COLO668 (cell line): Measurements from ENCODE around the gene AGAP3.
A peak's percentile ranks its signal among the peaks of the same experiment; 100 is the strongest.

ENCODE experiments used
- DNase-seq: peaks from one replicate; lab custom pipeline; 2025; ENCODE audit not compliant: unreplicated experiment; lab: John Stamatoyannopoulos, UW

AGAP3 gene

GRCh38 chr7:151057989-151058780 lies 28.1 kb upstream of the AGAP3 start:
- DNase-seq, result peak; percentile 98

- peak; percentile 29 for DNase-seq
Observed at GRCh38 chr7:151058781-151059366, 27.4 kb upstream of the AGAP3 start.

- peak; percentile 89 for DNase-seq
Observed at GRCh38 chr7:151059367-151060112, 26.7 kb upstream of the AGAP3 start, which contains the start of gene SLC4A2. SLC4A2 (plus strand) TSS chr7:151059589; CDS start chr7:151061988, 2,399 bp downstream.

DNA sequence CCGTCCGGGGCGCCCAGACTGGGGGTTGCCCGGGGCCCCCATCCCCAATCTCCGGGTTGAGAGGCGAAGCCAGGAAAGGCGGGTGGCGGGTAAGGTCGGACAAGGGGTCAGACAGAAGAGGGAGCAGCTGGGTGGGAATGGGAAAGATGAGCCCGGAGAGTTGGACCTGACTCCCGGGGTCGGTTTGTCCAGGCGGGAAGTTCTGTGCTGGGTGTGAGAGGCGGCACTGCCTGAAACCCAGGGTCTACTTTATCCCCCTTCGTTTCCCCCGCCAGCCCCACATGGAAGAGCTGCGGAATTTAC lies 26.2 kb upstream of the AGAP3 start:
- DNase-seq, result no peak

DNA sequence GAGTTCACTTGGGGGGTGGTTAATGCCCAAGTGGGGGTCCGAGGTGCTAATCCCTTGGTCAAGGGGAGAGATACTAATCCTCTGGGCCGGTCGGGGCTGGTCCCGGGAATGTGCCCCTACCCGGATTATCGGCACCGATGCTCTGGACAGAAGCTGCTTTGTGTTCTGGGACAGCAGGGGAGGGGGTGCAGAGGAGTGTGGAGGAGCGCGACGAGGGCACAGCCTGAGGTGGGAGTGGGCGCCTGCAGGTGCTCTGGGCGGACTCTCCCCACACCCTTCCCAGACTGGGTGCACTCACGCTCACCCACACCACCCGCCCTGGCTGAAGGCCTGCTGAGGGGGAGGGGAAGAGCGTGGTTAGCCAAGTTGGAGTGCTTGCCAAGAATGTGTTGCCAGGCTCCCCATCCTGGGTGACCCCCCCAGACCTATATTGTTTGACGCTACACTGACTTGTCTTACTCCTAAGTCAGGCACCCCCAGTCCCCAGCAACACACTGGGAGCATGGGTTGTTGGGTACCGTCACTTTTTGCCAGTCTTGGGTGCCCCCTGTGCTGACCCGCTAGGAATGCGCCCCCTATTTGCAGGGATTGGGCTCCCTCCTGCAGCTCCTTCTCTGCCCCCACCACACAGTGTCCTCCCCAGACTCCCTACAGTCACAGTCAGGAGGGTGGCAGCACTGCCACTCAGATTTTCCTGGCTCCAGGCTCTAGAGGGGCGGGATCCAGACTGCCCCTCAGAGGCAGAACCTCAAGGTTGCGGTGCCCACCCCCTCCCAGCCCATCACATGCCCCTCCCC lies 25.7 kb upstream of the AGAP3 start:
- DNase-seq, result peak; percentile 49

- peak; percentile 24 for DNase-seq
Observed at GRCh38 chr7:151061213-151062110, 24.8 kb upstream of the AGAP3 start.

DNA sequence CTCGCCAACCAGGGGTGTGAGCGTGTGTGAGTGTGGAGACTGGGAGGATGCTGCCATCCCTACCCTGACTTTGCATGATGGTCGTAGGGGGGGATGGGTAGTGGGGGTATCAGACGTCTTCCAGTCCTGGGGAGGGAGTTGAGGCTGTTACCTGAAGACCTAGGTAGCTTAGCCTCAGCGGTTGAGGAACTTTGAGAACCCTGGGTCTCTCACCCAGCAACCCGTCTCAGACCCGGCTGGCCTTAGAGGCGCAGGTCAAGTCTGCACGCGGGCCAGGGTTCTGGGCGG lies 24.2 kb upstream of the AGAP3 start:
- no peak for DNase-seq

DNA sequence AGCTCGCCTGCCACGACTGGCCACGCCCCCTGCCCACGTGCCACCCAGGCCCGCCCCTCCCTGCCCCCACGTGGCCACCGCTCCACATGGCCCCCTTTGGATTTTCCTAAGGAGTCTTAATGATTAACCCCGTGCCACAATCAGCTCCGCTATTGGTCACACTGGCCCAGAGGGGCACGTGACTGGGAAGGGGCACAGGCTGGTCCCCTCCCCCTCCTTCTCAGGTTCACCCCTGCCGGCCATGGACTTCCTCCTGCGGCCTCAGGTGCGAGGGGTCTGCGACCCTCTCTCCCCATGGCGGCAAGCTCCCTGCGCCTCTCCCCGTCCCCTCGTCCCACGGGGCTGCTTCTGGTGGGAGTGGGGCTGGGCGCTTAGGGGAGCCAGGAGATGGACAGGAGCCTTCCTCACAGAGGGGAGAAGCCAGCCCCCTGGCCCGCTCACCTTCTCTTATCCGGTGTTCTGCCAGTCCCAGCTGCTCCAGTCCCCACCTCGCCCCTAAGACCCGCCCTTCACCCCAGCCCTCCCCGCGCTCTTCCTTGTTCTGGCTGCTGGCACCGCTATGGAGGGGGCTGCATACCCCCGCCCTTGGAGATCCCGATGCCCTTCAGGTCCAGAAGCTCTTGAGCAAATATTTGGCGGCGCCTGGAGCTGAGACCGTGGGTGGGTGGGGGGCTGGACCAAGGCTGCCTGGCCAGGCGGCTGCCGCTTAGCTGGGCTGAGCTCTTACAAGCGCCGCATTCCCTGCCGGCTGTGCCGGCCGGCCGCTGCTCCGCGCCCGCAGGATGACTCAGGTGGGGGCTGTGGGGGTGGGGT lies 23.7 kb upstream of the AGAP3 start:
- peak; percentile 96 for DNase-seq

DNA sequence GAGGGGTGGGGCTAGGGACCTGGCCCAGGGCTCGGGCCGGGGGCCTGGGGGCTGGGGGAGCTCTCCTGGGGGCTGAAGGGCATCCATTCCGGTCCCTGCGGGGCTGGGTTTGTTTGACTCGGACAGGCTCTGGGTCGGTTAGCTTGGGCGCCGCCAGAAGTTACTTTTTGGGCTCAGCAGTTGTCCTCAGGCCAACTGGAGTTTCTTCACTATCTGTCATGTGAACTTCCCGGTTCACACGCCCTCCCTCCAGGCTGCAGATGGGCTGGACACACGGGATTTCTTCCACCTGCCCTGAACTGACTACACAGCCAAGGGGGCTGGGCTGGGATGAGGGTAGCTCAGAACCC lies 23.1 kb upstream of the AGAP3 start:
- DNase-seq, result peak; percentile 22

DNA sequence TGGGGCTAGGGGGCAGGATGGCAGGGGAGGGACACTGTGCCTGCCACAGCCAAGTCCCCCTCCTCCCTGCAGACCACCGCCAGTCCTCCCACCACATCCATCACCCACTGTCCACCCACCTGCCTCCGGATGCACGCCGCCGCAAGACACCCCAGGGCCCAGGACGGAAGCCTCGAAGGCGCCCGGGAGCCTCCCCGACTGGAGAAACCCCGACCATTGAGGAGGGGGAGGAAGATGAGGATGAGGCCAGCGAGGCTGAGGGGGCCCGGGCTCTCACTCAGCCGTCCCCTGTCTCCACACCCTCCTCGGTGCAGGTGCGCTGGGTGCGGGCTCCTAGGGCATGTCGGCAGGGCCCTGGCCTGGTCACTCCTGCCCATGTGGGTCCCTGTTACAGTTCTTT lies 21.8 kb upstream of the AGAP3 start:
- no peak for DNase-seq

GRCh38 chr7:151064993-151065392 lies 21.3 kb upstream of the AGAP3 start:
- DNase-seq, result no peak

DNA sequence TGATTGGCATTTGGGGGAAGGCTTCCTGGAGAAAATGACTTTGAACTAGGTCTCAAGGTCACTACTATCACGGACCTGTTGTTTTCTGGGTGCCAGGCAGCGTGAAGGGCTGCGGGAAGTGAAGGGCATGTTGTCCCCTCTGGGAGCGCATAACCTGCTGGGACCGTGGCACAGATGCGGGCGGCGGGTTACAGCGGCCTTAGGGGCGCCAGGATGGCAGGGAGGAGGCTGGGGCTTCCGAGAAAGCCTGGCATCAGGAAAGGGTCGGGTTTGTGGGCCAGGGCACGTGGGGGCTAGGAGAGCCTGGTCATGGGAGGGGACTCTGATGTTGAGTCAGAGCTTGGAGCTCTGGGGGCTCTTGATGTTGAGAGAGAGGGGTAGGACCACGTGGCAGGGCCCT lies 20.8 kb upstream of the AGAP3 start:
- DNase-seq, result no peak

DNA sequence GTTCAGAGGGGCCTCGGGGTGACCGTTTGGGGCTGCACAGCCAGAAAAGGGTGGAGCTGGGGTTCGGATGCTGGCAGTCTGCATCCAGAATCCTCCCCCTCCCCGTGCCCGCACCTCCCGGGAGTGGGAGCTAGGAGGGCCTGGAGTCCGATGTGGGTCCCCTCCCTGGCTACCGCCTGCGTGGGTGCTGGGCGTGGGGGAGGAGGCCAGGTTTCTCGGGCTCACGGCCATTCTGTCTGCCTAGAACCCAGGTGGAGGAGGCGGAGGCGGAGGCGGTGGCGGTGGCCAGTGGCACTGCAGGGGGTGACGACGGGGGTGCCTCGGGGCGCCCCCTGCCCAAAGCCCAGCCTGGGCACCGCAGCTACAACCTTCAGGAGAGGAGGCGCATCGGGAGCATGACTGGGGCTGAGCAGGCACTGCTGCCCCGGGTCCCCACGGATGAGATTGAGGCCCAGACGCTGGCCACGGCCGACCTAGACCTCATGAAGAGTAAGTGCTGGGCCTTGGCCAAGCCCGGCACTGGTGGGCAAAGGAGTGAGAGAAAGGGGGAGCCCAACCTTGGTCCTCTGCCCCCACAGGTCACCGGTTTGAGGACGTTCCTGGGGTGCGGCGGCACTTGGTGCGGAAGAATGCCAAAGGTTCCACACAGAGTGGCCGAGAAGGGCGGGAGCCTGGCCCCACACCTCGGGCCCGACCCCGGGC lies 19.9 kb upstream of the AGAP3 start:
- no peak for DNase-seq

DNA sequence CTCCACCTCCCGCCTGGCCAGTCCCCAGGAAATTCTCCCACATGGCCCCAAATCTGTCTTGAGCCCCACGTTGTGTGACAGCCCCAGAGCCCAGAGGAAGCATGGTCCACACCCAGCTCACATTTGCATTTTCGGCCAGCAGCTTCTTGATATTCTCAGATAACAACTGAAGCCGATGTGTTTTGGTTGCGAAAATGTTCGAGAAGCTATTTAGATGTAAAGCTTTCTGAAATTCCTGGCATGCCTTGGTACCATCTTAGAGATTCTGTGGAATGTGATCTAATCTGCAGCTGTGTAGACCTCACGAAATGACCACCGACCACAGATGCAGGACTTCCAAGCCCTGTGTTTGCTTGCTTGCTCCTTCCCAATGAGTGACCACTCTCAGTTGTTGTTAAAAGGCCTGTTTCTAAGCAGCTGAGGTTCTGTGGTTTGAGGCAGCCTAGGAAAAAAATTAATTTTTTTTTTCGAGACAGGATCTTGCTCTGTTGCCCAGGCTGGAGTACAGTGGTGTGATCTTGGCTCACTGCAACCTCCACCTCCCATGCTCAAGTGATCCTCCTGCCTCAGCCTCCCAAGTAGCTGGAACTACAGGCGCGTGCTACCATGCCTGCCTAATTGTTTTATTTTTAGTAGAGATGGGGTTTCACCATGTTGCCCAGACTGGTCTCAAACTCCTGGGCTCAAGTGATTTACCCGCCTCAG lies 18.1 kb upstream of the AGAP3 start:
- no peak for DNase-seq

GRCh38 chr7:151069841-151070573 lies 16.3 kb upstream of the AGAP3 start:
- DNase-seq, result no peak

- no peak for DNase-seq
Observed at GRCh38 chr7:151070574-151070960, 15.7 kb upstream of the AGAP3 start.

DNA sequence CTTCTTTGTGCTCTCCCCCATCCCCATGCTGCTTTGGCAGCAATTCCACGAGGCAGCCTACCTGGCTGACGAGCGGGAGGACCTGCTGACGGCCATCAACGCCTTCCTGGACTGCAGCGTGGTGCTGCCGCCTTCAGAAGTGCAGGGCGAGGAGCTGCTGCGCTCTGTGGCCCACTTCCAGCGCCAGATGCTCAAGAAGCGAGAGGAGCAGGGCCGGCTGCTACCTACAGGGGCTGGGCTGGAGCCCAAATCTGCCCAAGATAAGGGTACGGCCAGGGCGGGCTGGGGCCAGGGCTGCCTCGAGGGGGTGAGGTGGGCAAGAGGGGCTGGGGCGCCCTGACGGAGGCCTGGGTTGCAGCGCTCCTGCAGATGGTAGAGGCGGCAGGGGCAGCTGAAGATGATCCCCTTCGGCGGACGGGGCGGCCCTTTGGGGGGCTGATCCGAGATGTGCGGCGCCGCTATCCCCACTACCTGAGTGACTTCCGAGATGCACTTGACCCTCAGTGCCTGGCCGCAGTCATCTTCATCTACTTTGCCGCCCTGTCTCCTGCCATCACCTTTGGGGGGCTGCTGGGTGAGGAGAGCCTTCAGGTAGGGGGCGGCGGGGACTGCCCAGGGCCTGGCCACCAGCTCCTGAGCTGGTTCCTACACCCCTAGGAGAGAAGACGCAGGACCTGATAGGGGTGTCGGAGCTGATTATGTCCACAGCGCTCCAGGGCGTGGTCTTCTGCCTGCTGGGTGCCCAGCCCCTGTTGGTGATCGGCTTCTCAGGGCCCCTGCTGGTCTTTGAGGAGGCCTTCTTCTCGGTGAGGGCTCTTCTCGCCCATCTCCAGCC lies 15.0 kb upstream of the AGAP3 start:
- no peak for DNase-seq
